Activated CD4-positive, CD25-positive, alpha-beta regulatory T cell (primary cell): ENCODE data around the gene FAM184B.

Experiments used
- DNase-seq, 4 experiments: peaks; one replicate each; lab custom pipeline; 2025; lab: John Stamatoyannopoulos, UW

The FAM184B gene

GRCh38 chr4:17635056-17635455 is 146.4 kb downstream of the FAM184B start:
- no peak for DNase-seq

DNA sequence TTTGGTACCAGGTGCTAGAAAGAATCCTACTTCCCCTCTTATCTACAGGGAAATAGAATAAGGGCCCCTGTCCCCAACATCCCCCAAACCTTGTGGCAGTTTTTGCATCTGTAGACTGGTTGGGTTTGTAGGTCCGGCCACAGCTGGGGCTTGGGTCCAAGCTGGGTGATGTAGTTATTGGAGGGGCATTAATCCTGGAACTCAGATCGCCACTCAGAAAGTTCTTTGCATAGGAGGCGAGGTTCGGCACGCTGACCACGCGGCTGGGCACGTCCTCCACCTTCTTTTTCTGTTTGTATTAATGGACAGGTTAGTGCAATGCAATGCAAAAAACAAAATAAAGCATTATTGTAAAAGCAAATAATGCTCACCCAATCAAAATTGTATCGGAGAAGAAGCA is 147.8 kb downstream of the FAM184B start:
- DNase-seq = no peak

DNA sequence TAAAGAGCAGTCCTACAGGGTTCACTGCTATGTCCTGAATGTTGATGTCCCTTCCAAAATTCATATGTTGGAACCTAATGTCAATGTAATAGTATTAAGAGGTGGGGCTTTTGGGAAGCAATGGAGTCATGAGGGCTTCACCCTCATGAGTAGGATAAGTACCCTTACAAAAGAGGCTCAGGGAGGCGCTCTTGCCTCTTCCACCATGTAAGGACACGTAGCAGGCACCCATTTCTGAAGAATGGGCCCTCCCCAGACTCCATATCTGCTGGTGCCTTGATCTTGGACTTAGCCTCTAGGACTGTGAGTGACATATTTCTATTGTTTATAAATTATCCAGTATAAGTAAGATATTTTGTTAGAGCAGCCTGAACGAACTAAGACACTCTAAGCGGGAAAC is 151.2 kb downstream of the FAM184B start:
- no peak for DNase-seq

GRCh38 chr4:17624821-17625220 is 156.6 kb downstream of the FAM184B start:
- no peak for DNase-seq

- DNase-seq = no peak
Observed at GRCh38 chr4:17623451-17624001, 157.9 kb downstream of the FAM184B start.

DNA sequence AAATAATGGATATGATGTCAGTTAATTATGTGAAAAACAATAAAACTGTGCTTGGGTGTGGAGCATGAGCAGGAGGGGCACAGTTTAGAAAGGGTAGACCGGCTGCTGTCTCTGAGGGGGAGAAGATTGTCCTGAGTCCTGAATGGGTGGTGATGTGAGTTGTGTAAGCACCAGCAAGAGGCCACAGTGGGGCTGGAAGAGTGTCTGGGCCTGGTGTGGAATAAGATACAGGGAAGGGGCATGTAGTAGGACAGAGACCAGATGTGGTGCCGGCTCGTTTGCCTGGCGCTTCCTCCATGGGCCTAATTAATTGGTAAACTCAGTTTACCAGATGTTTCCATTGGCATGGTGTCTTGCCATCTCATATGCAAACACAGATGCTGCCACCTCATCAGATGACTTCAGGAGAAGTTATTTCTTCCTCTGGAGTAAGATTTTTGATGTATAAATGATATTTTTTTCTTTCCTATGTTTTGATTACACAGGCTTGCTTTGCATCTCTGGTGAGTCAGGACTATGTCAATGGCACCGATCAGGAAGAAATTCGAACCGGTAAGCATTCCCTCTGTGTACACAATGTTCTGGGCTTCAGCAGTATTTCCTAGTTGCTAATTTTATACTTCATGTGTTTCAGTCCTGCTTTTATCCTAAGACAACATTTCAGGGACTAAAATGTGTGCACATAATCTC is 161.9 kb downstream of the FAM184B start:
- DNase-seq = no peak

DNA sequence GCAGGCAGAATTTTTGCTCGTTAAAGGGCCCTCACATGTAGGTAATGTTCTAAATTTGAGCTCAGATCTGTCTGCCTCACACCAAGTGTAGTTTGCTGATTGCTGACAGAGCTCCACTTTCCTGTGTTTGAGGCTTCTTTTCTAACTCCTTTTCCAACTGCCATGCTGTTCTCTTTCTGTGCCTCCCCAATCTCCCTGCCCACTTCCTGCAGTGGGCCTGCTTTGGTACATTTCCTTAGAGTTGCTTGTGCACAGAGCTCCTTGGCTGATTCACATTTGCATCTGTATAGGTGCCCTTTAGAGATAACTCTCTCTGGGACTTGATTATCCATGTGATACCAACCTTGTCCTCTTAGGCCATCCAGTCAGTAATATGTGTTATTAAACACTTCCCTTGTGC is 162.5 kb downstream of the FAM184B start:
- DNase-seq = no peak

DNA sequence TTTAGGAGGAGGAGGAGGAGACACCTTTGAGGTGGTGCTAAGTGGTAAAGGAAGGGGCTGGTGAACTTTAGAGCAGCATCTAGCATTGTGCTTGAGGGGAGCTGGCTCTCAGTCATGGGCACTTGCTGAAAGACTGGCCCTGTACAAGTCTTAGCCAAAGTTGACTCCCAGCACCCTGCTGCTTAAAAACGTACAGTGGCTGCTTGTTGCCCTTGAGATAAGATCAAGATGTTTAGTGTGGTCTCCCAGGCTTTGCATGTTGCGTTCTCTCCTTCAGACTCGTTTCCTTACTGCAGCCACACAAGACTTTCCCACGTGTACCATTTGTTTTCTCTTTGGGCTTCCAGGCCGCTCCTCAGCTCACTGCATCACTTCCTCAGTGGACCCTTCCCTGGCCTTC is 165.1 kb downstream of the FAM184B start:
- DNase-seq = no peak

- DNase-seq = peak; percentile 88 to 90 (median 89)
Observed at GRCh38 chr4:17614416-17615299, 166.8 kb downstream of the FAM184B start, which contains the start of gene MED28. TSS of gene MED28 (plus strand) at chr4:17614641. CDS start at chr4:17614655, 14 bp downstream.

GRCh38 chr4:17613761-17614415 is 167.5 kb downstream of the FAM184B start:
- peak in 3 of 4 experiments; percentile 15 to 31 (median 26) for DNase-seq

GRCh38 chr4:17605236-17605635 is 176.2 kb downstream of the FAM184B start:
- DNase-seq = no peak

- DNase-seq = no peak
Observed at GRCh38 chr4:17599826-17600225, 181.6 kb downstream of the FAM184B start.

DNA sequence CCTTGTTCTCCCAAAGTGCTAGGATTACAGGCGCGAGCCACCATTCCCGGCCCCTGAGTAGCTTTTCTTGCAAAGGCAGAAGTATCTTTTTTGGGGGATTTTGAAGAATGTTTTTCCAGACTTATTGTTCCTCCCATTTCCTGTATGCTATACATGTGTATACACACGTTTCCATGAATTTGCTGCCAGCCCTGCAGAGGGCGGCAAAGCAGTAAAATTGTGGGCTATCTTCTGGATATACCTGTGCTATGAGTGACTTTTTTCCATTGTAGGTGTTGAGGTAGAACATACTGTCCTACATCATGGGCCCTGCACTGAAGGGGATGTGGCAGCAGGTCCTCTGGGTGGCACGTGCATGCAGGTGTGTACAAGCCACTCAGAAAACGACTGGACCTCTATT is 183.9 kb downstream of the FAM184B start:
- no peak for DNase-seq

DNA sequence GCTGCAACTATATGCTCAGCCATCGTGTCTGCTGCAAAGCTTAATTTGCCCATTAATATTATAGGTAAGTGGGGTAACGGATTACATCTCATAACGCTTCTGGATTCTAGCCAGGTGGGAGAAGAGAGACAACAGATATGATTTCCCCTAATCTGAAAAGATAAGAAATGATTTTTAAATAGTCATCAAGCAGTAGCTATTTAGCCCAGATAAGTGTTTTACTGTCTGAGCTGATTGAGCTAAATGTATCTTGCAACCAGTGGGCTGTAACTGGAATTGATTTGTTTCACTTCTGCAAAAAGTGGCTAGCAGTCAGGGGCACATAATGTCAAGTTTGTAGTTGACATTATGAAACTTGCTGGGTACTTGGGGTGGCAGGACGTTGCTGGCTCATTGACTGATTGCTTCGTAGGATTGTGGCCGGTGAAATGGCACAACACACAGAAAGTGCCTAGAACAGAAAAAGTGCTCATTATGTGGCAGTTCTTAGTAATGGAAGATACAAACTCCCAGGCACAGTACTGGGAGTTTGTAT is 185.9 kb downstream of the FAM184B start:
- no peak for DNase-seq

DNA sequence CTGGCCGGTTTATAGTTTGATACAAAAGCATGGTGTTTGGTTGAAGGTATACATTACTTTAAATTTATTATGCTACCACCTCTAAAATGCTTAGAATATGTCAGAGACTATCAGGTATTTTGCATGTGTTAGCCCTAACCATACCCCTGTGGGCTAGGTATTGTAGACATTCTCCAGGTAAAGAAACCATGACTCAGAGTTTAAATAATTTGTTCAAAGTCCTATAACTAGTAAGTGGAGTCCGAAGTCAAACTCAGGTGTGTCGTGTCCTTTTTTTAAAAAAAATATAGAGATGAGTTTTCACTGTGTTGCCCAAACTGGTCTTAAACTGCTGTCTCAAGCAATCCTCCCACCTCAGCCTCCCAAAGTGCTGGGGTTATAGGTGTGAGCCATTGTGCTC is 192.1 kb downstream of the FAM184B start:
- DNase-seq = no peak

DNA sequence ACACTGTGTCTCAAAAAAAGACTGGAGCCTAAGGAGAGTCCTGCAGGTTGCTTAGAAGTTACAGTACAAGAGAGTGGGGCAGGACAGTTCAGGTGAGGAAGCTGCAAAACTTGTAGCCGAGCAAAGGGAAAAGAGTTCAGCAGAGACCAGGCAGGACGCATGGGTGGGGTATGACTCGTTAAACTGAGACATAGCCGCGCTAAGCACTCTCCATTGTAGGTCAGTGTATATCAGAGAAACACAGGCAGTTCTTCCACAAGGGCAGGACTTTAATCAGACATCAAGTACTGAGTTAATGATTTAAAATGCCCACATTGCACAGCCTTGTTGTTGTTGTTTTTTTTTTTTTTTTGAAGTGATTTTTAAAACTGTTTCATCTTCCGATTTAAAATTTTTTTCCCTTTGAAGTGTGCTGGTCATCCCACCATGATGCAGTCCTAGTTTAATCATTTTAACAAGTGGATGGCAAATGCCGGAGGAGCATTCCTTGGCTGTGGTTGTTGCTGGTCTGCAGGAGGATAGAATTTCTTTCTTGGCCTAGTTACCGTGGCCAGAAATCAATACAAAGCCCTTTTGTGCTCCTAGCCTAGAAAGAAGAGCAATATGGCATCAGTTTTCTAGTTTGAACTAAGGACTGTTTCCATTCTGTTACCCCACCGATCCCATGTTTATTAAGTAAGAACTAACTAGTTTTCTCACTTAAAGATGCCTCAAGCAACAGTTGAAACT is 194.2 kb downstream of the FAM184B start:
- DNase-seq = no peak

DNA sequence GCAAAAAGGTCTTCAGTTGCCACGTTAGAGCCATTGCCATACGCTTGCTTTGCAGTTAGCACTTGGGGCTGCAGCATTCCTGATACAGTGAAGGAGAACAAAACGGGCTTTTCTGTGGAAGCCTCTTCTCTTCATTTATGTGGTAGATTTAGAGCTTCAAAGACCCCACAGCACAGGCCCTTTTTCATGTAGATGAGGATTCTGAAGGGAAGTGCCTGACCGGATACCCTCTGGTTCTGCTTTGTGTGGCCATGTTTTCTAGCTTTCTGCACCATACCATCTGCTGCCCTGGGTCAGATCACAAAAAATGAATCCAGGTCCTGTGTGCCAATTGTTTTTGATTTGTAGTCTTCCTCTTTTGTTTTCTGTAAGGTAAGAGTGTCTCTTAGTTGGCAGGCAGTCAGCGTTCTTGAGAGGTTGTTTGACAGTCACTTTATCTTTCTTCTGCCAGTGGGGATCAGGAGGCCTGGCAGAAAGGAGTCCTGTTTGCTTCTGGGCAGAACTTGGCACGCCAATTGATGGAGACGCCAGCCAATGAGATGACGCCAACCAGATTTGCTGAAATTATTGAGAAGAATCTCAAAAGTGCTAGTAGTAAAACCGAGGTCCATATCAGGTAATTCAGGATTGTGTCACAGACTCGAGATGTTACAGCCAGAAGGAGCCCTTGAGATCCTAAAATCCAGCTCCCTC is 196.8 kb downstream of the FAM184B start:
- DNase-seq = no peak

- DNase-seq = no peak
Observed at GRCh38 chr4:17583941-17584340, 197.5 kb downstream of the FAM184B start.

- no peak for DNase-seq
Observed at GRCh38 chr4:17583276-17583675, 198.1 kb downstream of the FAM184B start.

DNA sequence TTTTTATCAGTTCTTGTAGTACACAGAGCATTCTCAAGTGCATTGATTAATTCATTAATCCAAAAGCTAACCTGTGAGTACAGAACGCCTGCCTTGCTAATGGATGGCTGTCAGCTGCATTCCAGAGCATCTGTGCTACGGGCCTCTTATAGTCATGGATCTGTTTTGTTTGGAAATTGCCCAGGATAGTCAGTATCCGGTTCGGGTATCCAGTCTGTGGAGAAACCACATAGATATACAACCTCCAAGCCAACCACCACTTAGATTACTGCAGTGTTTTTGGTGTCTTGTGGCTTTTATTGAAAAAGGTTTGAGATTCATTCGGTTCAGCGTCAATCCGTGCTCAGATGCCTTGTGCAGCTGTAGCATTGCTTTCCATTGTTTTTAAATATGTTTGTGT is 200.5 kb downstream of the FAM184B start:
- DNase-seq = no peak
